Measurements from ENCODE around the gene CCDC110.
A peak's percentile ranks its signal among the peaks of the same experiment; 100 is the strongest.

Gene CCDC110

DNA sequence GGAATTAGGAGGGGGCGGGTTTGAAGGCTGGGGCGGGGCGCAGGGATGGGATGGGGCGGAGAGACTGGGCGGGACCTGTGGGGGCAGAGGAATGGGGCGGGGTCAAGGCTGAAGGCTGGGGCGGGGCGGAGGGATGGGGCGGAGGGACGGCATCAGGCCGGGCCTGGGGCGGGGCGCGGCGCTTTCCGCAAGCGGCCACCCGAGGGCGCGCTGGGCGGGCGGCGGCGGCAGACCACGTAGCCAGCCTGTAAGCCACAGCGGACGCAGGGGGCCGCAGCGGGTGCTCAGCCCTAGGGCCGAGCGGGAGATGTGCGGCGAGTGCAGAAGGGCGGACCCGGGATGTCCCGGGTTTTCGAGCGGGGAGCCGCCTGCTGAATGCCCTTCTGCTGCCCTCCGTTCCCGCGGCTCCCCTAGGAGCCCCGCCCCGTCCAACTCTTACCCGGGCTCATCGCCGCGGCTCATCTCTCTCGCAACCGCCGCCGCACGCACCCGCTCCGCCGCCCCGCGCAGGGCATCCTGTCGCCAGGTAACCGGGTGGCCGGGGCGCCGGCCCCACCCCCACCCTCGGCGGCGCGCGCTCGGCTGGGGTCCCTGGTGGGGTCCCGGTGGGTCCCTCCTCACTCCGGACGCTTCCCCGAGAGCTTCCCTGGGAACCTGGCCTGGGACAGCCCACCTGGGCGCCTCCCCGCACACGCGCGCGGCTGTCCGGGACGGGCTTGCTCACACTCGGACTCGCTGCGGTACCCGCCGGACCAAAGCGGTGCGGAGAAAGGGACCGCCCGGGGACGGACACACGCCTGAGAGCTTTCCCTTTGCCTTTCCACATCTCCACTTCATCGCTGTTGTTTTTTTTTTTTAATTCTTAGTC, at the start of gene CCDC110:
TSS of gene CCDC110 (minus strand) at position 499 of the 868 bp plus-strand sequence. CDS start at position 449, 50 bp downstream.
- peak within 1 kb of the TSS; percentile 94 for H3K4me3 ChIP-seq (ENCODE audit: low read depth, low read length)
- TF ChIP-seq, protein P1, sequence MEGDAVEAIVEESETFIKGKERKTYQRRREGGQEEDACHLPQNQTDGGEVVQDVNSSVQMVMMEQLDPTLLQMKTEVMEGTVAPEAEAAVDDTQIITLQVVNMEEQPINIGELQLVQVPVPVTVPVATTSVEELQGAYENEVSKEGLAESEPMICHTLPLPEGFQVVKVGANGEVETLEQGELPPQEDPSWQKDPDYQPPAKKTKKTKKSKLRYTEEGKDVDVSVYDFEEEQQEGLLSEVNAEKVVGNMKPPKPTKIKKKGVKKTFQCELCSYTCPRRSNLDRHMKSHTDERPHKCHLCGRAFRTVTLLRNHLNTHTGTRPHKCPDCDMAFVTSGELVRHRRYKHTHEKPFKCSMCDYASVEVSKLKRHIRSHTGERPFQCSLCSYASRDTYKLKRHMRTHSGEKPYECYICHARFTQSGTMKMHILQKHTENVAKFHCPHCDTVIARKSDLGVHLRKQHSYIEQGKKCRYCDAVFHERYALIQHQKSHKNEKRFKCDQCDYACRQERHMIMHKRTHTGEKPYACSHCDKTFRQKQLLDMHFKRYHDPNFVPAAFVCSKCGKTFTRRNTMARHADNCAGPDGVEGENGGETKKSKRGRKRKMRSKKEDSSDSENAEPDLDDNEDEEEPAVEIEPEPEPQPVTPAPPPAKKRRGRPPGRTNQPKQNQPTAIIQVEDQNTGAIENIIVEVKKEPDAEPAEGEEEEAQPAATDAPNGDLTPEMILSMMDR (IDR thresholded peaks at IDR 0.05; ENCODE audit: low read depth, low read length, missing control alignments) = peak; percentile 51
- DNase-seq (ENCODE audit: low read depth) = peak; percentile 63

DNA sequence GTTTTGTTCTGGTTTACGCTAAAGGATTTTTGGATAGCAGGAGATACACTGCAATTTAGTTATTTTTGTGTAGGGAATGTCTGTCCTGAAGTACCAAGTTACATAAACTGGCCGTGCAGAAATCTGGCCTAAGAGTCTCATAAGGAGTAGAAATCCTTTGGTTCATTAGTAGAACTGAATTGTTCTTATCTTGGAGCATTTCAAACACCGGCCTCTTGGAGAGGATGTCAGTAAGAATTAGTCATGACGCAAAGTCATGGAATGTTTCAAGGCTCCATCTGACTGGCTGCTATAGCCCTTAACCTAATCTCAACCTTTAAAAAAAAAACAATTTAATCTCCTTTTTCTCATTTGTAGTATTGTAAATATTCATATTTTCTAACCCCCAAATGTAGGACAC, 48.6 kb upstream of the CCDC110 start:
- DNase-seq (ENCODE audit: low read depth) = no peak
- no peak overlapping the region for H3K4me3 ChIP-seq (ENCODE audit: low read depth, low read length)
- TF ChIP-seq, protein P1 (IDR thresholded peaks at IDR 0.05; ENCODE audit: low read depth, low read length, missing control alignments) = no peak

DNA sequence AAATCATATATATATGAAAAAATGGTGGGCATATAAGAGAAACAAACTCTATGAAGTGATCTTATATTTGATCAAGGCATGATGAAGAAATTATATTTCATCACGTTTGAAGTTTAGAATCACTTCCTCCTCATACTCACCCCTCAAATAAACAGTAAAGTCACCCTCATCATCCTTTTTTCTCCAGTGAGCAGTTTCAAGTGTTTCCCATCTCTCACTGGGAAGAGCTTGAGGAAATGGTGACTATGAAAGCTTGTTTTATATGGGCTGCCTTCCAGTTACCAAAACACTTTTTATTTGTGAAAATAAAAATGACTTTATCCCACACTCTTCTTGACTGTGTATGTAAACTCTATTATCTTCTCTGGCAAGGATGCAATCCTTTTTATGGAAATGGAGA, 47.0 kb upstream of the CCDC110 start:
- no peak for DNase-seq (ENCODE audit: low read depth)
- H3K4me3 ChIP-seq (ENCODE audit: low read depth, low read length) = no peak overlapping the region
- TF ChIP-seq, protein P1 (IDR thresholded peaks at IDR 0.05; ENCODE audit: low read depth, low read length, missing control alignments) = no peak

DNA sequence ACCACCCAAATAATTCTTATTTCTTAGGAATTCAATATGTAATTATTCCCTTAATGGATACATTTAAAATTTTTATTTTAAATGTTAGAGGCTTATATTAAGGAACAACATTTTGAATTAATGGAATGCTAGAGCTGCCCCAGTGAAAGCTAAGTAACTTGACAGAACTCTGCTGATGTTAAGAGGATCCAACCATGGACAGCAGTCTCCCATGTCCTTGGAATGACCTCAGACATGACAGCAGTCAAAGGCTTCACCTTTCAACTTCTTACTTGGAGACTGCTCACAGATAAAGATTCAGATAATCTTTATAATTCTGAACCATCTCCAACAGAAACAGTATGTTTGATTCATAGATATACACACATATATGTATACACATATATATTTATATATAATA, 46.5 kb upstream of the CCDC110 start:
- H3K4me3 ChIP-seq (ENCODE audit: low read depth, low read length) = no peak overlapping the region
- no peak for DNase-seq (ENCODE audit: low read depth)
- TF ChIP-seq, protein P1 (IDR thresholded peaks at IDR 0.05; ENCODE audit: low read depth, low read length, missing control alignments) = no peak

DNA sequence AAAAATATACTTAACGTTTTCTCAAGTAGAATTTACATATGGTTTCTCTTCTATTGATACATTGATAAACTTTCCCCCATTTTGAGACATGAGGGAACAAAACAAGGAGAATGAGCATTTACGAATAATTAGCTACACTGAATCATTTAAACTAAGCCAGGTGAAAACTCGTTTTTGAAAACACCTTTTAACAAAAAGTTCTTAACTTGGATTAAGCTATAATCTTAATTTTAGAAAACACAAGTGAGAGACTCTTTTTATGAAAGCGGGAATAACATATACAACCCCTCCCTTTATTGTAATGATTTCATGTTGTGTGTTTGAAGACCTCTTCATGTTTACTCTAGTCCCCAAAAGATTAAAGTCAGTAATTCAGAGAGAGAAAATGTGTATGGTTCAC, 43.7 kb upstream of the CCDC110 start:
- TF ChIP-seq, protein P1 (IDR thresholded peaks at IDR 0.05; ENCODE audit: low read depth, low read length, missing control alignments) = no peak
- no peak for DNase-seq (ENCODE audit: low read depth)

DNA sequence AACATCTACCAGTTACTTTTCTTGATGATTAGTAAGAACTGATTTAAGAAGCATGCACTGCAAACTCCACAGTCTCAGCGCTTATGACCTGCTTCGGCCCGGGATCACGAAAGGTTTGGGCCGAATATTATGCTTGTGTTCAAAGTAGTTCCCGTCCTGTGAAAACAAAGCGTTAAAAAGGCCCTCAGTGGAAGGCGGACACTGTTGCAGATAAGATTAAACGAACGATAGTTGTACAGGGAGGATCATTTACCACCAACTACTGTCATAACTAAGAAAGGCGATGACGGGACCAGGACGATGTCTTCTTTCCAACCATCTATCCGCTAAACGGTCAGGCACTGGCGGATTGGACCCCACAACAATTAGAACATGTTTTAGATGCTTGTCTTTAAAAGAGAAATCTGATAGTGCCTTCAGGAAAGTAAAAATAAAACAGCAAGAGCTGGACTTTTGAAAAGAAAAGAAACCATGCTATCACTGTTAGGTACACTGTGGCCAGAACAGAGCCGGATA, 42.7 kb upstream of the CCDC110 start:
- TF ChIP-seq, protein P1 (IDR thresholded peaks at IDR 0.05; ENCODE audit: low read depth, low read length, missing control alignments) = no peak
- H3K4me3 ChIP-seq (ENCODE audit: low read depth, low read length) = no peak overlapping the region
- no peak for DNase-seq (ENCODE audit: low read depth)

More for the DNA sequence above, 43.7 kb upstream of the CCDC110 start:
- no peak overlapping the region for H3K4me3 ChIP-seq (ENCODE audit: low read depth, low read length)
